Vagina (tissue), 2 donors: ENCODE data around the gene HAGH. TPM values are rescaled to one million over a fixed set of nuclear protein-coding genes. Genes with fewer than 3 reads are reported as not detected.

Experiments
- DNase-seq, 2 donors: peaks; one replicate each; pipeline ENCODE4 v3.0.0-alpha.2; 2017; ENCODE audit errors: extremely low spot score in 2 of 2
- H3K27ac ChIP-seq: fragments of 200-600 bp; sonication (generic); one replicate; pipeline ENCODE4 v1.5.1; 2019
- H3K27me3 ChIP-seq: fragments of 200-600 bp; sonication (generic); one replicate; pipeline ENCODE4 v1.5.1; 2019
- H3K36me3 ChIP-seq, 2 donors: fragments of 200-600 bp; sonication (generic); one replicate each; pipeline ENCODE4 v1.5.1; 2017 to 2019
- H3K4me1 ChIP-seq: fragments of 200-600 bp; sonication (generic); one replicate; pipeline ENCODE4 v1.5.1; 2019
- H3K4me3 ChIP-seq, 2 donors: fragments of 200-600 bp; sonication (generic); 1 replicate in 1 of 2; 2 replicates in 1 of 2; pipeline ENCODE4 v1.5.1; 2016 to 2019
- H3K9me3 ChIP-seq: fragments of 200-600 bp; sonication (generic); one replicate; pipeline ENCODE4 v1.5.1; 2019
- POLR2A ChIP-seq, 2 donors: fragments of 450-650 bp; IDR thresholded peaks; one replicate each; pipeline ENCODE4 v1.6.1; 2017; ENCODE audit warnings: antibody characterized with exemption in 2 of 2, mild to moderate bottlenecking in 2 of 2, moderate library complexity in 2 of 2
- POLR2AphosphoS5 ChIP-seq, 2 donors: sonication (generic); formaldehyde crosslinking; IDR thresholded peaks; one replicate each; pipeline ENCODE4 v1.9.0; 2017; ENCODE audit warnings: antibody characterized with exemption in 2 of 2, mild to moderate bottlenecking in 2 of 2, low read depth in 1 of 2; ENCODE audit not compliant: insufficient read depth in 1 of 2
- intact Hi-C: fragments of 100-400 bp; cut with DNase I; formaldehyde crosslinking; loops from one replicate; pipeline ENCODE4 v1.15.1; 2023
- total RNA-seq: library from RNA; depleted of rRNA; stranded (reverse); fragments of >200 nt; gene quantifications from one replicate; pipeline ENCODE4 v1.2.3, GENCODE V29; 2016
- TF ChIP-seq, protein P1 (sequence below), 3 experiments: fragments of 450-650 bp in 2 of 3; fragments of 200-600 bp in 1 of 3; sonication (generic) in 1 of 3; IDR thresholded peaks; one replicate each; pipeline ENCODE4 v1.5.1; 2017 to 2019; ENCODE audit warnings: antibody characterized with exemption in 3 of 3, mild to moderate bottlenecking in 2 of 3, moderate library complexity in 2 of 3

The HAGH gene
- total RNA-seq, 1 donor from 2014 or later = 71.5 TPM

DNA sequence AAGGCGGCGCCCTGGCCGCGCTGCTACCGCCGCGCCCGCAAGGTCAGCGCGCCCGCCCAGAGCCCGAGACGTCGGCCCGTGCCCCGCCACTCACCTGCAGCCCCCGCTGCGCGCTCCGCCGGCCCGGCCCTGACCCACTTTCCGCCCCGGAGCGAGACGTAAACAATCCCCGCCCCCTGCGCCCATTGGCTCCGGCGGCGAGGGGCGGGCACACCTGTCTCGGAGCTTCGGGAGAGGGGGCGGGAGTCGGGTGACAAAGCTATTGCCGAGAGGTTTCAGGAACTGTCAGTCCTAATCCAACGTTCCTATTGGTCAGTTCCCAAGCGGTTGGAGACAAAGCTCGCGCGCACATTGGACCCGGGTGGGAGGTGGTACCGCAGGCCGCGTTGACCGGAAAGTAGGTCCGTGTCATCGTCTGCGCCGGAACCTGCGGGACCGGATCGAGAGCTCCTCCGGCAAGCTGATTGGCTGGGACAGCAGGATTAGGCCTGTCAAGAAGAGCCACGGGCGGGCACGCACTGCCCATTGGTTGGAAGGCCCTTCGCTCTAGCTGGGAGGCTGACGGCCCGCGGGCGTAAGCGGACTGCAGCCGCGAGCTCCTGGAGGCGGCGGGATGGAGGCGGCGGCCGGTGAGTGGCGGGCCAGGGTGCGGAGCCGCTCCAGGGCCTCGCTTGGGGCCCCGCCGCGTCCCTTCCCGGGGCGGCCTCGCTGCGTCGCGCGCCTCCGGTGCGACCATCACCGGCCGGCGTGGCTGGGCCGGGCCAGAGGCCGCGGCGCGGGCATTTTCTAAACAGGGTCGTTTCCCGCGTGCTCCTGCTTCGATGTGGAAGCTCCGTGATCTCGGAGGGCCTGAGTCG, 44.0 kb downstream of the HAGH start, which contains the start of the genes NUBP2 and SPSB3:
Gene NUBP2, plus strand, starts transcription at position 553 of the 857 bp plus-strand sequence. Its CDS starts 61 bp downstream, at position 614.
Gene SPSB3, minus strand, starts transcription at position 164 of the 857 bp plus-strand sequence. CDS start 1,088 bp downstream, outside the sequence.
- H3K4me1 ChIP-seq = peaks cover 59% of the 10 kb centered on the region
- intact Hi-C loops = no loop called here
- peak; percentile 100 for DNase-seq
- peak within 1 kb of the TSS; percentile 67 for H3K27ac ChIP-seq
- peaks cover 0 to 27% of the 10 kb centered on the region in 2 donors for H3K36me3 ChIP-seq
- no peaks in the 10 kb centered on the region for H3K27me3 ChIP-seq
- H3K9me3 ChIP-seq = no peaks in the 10 kb centered on the region
- peak within 1 kb of the TSS; percentile 89 to 96 for H3K4me3 ChIP-seq
- peak; percentile 84 to 95 for TF ChIP-seq POLR2AphosphoS5 (IDR thresholded peaks at IDR 0.05; ENCODE audit: insufficient read depth in 1 of 2, low read depth in 1 of 2)
- peak in 1 of 2 donors; percentile 51 for TF ChIP-seq POLR2A (IDR thresholded peaks at IDR 0.05)
- TF ChIP-seq, protein P1, sequence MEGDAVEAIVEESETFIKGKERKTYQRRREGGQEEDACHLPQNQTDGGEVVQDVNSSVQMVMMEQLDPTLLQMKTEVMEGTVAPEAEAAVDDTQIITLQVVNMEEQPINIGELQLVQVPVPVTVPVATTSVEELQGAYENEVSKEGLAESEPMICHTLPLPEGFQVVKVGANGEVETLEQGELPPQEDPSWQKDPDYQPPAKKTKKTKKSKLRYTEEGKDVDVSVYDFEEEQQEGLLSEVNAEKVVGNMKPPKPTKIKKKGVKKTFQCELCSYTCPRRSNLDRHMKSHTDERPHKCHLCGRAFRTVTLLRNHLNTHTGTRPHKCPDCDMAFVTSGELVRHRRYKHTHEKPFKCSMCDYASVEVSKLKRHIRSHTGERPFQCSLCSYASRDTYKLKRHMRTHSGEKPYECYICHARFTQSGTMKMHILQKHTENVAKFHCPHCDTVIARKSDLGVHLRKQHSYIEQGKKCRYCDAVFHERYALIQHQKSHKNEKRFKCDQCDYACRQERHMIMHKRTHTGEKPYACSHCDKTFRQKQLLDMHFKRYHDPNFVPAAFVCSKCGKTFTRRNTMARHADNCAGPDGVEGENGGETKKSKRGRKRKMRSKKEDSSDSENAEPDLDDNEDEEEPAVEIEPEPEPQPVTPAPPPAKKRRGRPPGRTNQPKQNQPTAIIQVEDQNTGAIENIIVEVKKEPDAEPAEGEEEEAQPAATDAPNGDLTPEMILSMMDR (IDR thresholded peaks at IDR 0.05) = peak in 2 of 3 experiments; percentile 11 to 35

DNA sequence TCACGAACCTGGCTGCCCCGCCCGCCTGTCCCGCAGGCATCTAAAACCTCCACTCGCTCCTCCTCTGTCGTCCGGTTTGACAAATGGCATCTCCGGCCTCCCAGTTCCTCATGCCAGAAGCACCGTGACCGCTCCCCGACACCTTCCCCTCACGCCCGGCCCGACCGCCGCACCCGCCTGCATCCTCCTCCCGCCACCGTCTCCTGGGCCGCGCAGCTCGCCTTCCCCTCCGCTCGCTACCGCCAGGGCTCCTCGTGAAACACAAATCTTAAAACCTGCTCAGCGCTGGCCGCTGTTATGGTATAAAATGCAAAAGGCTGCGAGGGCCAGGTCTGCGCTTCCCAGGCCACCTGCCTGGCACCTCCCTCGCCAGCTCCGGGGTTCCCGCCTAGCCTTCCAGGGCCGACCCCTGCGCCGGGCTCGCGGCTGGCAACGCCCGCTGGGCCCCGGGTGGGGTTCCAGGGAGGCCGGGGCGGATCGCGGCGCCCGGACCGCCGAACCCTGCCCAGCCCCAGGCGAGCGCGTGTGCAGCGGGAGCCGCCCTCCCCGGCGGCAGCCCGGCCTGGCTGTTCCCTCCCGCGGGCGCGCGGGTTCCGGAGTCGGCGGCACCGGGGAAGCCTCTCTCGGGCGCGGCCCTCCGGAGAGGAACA, 44.7 kb downstream of the HAGH start:
- peaks cover 59% of the 10 kb centered on the region for H3K4me1 ChIP-seq
- TF ChIP-seq POLR2A (IDR thresholded peaks at IDR 0.05) (no peak), POLR2AphosphoS5 (IDR thresholded peaks at IDR 0.05; ENCODE audit: insufficient read depth in 1 of 2, low read depth in 1 of 2) (no peak)
- TF ChIP-seq, protein P1 (IDR thresholded peaks at IDR 0.05) = no peak
- H3K27me3 ChIP-seq = no peaks in the 10 kb centered on the region
- peak overlapping the region; percentile 77 to 89 for H3K4me3 ChIP-seq
- peak overlapping the region; percentile 67 for H3K27ac ChIP-seq
- DNase-seq = no peak
- peaks cover 0 to 31% of the 10 kb centered on the region in 2 donors for H3K36me3 ChIP-seq
- no peaks in the 10 kb centered on the region for H3K9me3 ChIP-seq
- intact Hi-C loops = no loop called here

DNA sequence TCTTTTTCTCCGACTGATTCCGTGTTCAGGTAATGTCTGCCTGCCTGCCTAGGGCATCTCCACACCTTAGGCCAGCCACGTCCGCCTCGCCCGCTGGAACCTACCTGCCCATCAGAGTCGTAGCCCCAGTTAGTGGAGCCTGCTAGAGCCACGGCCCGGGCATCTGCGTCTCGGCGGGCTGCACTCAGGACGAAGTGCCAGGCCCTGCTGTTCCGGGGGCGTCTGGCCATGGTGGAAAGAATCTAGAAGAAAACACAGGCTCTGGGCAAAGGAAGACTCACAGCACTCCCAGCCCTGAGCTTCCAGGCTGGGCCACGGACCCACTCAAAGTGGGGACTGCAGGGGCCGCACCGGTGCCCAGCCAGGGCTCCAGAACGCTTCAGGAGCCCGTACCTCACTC, 45.4 kb downstream of the HAGH start:
- no peak for DNase-seq
- no peaks in the 10 kb centered on the region for H3K27me3 ChIP-seq
- H3K36me3 ChIP-seq = peaks cover 0 to 30% of the 10 kb centered on the region in 2 donors
- peaks cover 59% of the 10 kb centered on the region for H3K4me1 ChIP-seq
- H3K4me3 ChIP-seq = peak overlapping the region; percentile 77 to 89
- no peaks in the 10 kb centered on the region for H3K9me3 ChIP-seq
- intact Hi-C loops = no loop called here
- TF ChIP-seq POLR2A (IDR thresholded peaks at IDR 0.05) (no peak), POLR2AphosphoS5 (IDR thresholded peaks at IDR 0.05; ENCODE audit: insufficient read depth in 1 of 2, low read depth in 1 of 2) (no peak)
- TF ChIP-seq, protein P1 (IDR thresholded peaks at IDR 0.05) = no peak
- peak overlapping the region; percentile 67 for H3K27ac ChIP-seq

DNA sequence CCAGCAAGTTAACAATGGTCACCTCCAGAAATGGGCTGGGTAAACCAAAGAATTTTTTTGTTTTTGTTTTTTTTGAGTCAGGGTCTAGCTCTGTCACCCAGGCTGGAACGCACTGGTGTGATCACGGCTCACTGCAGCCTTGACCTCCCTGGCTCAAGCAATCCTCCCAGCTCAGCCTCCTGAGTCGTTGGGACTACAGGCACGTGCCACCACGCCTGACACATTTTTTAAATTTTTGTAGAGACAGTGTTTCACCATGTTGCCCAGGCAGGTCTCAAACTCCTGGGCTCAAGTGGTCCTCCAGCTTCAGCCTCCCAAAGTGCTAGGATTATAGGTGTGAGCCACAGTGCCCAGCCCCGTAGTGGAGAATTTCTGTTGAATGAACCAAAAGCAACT, 46.0 kb downstream of the HAGH start:
- intact Hi-C loops = no loop called here
- H3K27ac ChIP-seq = no peak overlapping the region
- peak overlapping the region in 1 of 2 donors; percentile 89 for H3K4me3 ChIP-seq
- no peaks in the 10 kb centered on the region for H3K27me3 ChIP-seq
- no peaks in the 10 kb centered on the region for H3K9me3 ChIP-seq
- DNase-seq = no peak
- peaks cover 0 to 35% of the 10 kb centered on the region in 2 donors for H3K36me3 ChIP-seq
- H3K4me1 ChIP-seq = peaks cover 54% of the 10 kb centered on the region
- TF ChIP-seq POLR2A (IDR thresholded peaks at IDR 0.05) (no peak), POLR2AphosphoS5 (IDR thresholded peaks at IDR 0.05; ENCODE audit: insufficient read depth in 1 of 2, low read depth in 1 of 2) (no peak)
- TF ChIP-seq, protein P1 (IDR thresholded peaks at IDR 0.05) = no peak
